NOMO-1 treated with DMSO at 0.1 percent for 48 hours (cell line): ENCODE data around the gene GGA1.
"Not testable (repeated sequence)": the region's sequence is repeated elsewhere in the genome, so short reads cannot be mapped to it uniquely, and the experiment has no call there.

ENCODE experiments used
- DNase-seq: peaks from one replicate; lab custom pipeline; 2025; ENCODE audit not compliant: unreplicated experiment; lab: John Stamatoyannopoulos, UW

The GGA1 gene

DNA sequence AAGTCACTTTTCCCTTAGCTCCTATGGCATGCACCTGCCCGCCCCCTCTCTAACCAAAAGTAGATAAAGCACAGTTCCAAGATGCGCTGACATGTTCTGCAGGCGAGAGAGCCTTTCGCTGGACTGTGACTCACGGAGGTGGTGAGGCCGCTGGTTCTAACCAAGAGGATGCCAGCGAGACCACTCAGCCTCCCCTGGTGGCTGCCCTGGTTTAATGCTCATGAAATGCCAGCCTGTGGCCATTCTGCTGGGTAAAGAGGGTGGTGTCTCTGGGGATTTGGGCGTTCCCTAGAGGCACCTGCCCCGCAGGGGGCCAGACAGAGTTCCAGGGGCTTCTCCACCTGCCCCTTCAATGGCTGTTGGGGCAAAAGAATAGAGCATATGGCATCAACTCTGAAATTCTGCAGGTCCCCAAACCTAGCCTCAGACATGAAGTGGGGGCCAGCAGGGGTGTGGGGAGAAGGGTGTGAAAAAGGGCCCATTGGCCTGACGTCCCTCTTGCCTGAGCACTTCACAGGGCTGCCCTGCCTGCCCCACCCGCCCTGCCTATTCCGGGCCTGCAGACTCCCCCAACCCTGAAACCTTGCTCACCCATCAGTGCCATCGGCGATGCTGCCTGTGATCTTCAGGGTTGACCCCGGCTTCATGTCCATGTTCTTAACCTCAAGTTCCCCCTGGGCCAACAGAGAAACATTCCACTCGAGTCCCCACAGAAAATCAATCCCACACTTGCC is 37.2 kb upstream of the GGA1 start:
- DNase-seq, result no peak

DNA sequence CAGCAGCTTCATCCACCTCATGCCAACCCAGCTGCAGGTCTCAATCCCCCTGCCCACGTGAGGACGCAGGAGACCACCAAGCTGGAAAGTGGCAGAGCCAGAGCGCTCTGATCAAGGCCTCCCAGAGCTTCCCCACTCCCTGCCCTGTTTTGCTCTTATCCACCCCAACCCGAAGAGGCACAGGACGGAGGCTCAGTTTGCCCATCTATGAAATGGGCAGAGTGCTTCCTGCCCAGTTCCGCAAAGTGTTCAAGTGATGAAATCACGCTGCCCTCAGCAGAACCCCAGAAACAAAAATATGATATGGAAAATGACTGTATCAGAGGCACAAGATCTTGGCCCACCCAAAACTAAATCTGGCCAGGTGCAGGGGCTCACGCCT is 36.7 kb upstream of the GGA1 start:
- no peak for DNase-seq

DNA sequence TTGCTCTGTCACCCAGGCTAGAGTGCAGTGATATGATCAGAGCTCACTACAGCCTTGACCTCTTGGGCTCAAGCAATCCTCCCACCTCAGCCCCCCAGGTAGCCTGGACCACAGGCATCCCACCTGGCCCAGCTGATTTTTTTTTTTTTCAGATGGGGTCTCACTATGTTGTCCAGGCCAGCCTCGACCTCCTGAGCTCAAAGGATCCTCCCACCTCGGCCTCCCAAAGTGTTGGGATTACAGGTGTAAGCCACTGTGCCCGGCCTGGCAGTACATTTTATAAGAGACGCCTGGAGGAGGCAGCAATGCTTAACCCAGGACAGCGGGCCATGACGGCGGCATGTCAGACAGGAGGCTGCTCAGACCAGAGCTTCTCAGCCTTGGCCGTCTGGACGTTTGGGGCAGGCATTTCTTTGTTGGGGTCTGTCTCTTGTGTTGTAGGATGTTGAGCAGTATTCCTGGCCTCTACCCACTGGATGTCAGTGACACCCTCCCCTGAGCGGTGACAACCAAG is 33.1 kb upstream of the GGA1 start:
- no peak for DNase-seq

DNA sequence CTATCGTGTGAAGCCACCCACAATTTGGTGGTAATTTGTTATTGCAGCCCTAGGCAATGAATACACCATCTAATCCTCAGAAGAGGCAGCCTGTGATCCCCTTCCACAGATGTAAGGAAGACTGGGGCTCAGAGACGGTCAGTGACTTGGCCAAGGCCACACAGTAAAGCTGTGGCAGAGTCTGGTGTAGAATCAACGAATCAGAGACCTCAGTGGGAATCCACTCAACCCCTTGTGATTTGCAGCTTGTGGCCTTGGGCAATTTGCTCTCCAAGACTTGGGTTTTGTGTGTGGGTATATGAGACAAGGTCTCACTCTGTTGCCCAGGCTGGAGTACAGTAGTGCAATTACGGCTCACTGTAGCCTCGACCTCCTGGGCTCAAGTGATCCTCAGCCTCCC is 30.6 kb upstream of the GGA1 start:
- DNase-seq, result no peak

DNA sequence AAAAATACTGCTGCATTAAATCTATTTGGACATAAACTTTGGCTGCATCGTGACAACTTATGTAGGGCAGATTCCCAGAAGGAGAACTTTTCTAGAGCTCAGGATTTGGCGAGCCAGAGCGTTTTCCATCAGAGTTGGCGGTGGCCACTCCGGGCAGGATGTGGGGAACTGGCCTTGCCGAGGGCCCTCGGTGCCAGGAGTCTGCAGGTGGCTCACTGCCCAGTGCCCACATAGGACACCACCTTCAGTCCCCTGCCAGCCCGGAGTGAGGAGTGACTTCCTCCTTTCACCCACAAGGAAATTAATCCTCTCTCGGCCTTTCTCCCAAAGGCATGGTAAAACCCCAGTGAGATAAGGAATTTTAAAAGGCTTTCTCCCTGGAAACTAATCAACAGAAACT is 27.1 kb upstream of the GGA1 start:
- DNase-seq, result no peak

DNA sequence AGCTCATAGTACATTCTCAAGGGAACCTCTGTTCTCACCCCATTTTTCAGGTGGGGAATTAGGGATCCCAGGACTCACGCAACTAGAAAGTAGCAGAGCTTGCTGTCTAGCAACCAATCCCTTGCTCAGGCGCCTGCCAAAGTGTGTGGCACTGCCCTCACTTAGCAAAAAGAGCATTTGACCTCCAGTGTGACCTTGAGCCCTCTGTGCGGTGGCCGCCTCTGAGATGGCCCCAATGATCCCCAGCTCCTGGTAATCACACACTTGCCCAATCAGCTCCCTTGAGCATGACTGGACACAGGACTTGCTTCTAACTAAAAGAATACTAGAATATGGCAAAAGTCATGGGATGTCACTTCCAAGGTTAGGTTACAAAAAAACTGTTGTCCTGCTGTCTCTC is 26.1 kb upstream of the GGA1 start:
- DNase-seq, result no peak

DNA sequence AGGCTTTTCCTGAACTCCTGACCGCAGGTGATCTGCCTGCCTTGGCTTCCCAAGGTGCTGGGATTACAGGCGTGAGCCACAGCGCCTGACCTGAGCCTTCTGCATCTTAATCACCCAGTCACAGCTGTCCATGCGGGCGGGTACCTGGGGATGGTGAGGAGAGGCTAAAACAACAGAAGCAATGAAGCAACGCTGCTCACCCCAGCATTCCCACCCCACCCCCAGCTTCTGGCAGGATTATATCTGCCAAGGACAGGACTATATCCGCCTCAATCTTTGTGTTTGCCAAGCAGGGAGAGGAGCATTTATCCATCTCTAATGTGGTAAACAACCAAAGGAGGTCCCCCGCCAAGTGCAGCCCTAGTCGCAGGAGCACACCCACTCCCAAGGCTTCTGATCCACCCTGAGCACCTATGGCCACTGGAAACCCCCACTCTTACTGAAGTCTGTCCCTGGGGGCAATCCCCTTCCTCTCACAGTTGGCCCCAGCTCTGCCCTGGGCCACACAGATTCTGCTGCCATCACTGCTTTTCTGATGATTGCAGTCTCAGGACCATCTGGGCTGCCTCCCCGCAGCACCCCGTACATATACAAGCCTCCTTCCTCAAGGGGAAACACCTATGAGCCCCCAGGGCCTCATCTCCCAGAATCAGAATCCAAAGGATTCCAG is 20.0 kb upstream of the GGA1 start:
- no peak for DNase-seq

DNA sequence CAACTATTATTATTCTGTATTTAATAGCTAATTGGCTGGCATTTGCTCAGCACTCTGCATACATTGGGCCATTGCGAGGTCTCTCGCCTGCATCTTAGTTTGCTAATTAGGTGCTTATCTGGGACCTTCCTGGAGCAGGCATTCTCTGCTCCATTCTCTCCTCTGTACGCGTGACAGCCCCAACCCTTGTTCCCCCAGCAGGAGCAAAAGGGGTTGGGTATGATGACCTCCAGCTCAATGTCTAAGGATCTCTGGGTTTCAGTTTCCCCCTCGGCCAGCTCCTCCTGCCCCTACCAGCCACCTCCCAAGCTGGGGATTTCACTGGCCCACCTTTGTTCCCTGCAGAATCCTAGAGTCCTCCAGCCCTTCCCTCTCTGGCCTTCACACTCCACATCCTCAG is 19.0 kb upstream of the GGA1 start:
- no peak for DNase-seq

DNA sequence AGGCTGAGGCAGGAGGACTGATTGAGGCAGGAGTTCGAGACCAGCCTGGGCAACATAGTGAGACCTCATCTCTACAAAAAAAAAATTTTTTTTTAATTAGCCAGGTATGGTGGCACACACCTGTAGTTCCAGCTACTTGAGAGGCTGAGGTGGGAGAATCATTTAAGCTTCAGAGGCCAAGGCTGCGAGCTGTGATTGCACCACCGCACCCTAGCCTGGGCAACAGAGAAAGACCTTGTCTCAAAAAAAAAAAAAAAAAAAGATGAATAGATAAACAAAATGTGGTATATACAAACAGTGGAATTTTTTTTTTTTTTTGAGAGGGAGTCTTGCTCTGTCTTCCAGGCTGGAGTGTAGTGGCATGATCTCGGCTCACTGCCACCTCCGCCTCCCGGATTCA is 17.6 kb upstream of the GGA1 start:
- DNase-seq, result not testable (repeated sequence)

DNA sequence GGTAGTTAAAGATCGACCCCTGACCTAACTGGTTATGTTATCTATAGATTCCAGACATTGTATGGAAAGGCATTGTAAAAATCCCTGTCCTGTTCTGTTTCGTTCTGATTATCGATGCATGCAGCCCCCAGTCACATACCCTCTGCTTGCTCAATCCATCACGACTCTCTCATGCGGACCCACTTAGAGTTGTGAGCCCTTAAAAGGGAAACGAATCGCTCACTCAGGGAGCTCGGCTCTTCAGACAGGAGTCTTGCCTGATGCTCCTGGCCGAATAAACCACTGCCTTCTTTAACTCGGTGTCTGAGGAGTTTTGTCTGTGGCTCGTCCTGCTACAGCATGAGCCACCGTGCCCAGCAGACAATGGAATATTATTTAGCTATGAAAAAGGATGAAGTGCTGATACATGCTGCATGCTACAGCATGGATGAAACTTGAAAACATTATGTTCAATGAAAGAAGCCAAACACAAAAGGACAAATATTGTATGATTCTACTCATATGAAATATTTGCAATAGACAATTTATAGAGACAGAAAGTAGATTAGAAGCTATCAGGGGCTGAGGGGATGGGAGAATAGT is 16.7 kb upstream of the GGA1 start:
- no peak for DNase-seq

DNA sequence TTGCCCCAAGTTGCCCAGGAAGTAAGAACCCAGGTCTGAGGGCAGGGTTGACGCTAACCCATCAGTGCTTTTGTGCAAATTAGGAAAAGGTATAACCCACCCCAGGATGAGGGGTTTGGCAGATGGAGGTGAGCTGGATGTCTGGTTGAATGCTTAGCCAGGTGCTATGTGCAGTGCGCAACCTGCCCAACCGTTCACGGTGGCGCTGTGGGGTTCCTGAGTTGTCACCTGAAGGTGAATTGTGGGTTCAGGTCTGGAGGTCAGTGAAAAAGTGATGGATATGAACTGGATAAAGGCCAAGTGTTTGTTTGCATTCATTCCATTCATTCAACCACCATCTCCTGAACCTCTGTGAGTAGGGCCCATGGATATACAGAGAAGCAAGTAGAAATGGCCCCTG is 14.4 kb upstream of the GGA1 start:
- DNase-seq, result no peak

DNA sequence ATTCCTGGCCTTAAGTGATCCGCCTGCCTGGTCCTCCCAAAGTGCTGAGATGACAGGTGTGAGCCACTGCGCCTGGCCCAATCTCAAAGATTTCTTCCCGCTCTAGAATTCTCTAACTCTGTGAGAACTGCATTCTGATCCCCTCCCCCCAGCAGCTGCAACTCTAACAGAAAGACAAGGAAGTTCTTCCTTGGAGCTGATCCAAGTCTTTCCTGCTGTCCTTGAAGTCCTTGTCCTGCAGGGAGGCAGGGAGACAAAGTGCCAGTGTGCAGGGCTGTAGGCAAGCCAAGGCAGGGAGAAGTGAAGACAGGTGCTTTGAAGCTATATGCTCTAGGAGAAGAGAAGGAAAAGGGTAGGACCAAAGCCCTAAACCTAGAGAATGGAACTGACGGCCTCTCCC is 9.5 kb upstream of the GGA1 start:
- no peak for DNase-seq

DNA sequence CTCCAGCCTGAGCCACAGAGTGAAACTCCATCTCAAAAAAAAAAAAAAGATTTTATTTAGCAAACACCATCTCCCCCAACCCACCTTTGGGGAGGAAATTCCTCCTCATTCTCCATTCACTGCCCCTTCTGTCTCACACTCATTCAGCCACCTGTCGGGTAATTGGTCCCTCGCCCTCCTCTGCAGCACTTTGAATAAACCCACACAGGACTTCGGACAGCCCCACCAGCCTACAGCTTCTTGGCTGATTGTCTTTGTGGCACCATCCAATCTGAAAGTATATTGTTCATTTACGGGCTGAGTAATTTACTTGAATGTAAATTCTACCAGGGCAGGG is 7.5 kb upstream of the GGA1 start:
- DNase-seq, result no peak

DNA sequence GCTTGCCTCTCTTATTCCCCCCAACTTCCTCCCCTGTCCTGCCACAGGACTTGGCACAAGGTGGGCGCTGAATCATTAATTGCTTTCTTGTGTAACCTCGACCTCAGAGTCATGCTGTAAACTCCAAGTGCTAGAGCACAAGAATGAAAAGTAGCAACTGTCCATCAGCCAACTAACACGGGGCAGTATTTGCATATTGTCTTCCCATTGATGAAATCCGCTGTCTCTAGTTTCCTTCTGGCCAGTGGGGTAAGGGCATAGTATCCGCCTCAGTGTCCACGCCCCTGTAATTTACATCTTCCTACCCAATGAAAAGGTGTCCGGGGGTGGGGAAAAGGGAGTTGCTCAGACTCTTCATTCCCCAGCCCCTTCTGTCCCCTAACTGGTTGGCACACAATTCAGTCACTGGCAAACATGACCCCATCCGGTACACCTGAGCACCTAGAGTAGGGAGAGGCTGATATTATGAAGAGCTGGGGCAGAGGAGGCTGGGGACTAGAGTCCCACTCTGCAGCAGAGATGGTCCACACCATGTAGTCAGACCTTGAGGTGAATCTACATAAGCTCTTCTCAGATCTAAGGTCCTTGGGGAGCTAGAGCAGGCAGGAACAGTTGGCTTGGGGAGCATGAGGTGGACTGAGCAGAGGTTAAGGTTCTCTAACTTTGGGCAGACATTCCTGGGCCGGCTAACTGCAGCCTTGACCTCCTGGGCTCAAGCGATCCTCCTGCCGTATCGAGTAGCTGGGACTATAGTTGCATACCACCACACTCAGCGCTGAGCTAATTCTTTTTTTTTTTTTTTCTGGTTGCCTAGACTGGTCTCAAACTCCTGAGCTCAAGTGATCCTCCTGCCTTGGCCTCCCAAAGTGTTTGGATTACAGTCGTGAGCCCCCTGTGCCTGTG is 6.8 kb upstream of the GGA1 start:
- peak; percentile 99 for DNase-seq

DNA sequence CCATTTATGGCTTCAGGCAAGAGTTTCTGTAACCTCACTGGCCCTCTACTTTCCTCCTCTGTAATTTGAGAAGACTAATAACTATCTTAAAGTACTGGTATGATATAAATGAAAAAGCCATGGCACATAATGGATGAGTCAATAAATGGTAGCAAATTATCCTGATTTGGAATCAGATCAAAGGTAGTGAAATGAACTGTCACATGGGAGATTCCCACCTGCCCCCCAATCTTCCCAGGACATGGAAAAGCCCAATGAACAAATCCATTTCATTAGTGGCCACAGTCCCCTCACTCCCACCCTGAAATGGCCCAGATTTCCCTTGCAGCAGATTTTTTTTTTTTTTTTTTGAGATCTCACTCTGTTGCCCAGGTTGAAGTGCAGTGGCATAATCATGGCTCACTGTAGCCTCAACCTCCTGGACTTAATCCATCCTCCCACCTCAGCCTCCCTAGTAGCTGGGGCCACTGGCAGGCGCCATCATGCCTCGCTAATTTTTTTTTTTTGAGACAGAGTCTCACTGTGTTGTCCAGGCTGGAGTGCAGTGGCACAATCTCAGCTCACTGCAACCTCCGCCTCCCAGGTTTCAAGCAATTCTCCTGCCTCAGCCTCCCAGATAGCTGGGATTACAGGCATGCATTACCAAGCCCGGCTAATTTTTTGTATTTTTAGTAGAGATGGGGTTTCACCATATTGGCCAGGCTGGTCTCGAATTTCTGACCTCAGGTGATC is 5.9 kb upstream of the GGA1 start:
- DNase-seq, result not testable (repeated sequence)

DNA sequence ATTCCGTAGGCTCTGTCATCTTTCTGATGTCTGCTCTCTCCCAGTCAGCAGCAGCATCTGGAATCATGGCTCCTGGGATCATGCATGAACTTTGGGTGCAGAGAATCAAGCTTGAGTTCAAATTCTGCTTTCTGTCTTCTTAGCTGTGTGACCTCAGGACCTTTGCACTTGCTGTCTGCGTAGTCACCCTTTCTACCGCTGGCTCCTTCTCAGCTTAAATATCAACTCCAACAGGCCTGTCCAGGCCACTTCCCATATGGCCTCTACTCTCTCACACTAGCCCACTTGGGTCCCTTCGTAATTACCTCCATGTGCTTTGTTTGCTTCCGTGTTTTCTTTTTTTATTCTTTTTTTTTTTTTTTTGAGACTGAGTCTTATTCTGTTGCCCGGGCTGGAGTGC is 4.6 kb upstream of the GGA1 start:
- DNase-seq, result no peak

DNA sequence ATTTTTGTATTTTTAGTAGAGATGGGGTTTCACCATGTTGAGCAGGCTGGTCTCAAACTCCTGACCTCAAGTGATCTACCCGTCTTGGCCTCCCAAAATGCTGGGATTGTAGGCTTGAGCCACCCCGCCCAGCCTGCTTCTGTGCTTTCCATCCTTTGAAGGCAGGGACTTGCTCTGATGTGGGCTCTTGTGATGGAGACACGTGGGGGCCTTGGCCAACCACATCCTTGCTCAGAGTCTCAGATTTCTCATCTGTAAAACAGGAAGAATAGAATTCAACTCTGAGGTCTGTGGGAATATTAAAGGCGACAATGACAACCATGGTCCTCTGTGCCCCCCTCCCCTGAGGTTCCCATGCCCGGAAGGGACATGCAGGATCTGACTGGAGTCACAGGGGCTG is 3.8 kb upstream of the GGA1 start:
- DNase-seq, result no peak

DNA sequence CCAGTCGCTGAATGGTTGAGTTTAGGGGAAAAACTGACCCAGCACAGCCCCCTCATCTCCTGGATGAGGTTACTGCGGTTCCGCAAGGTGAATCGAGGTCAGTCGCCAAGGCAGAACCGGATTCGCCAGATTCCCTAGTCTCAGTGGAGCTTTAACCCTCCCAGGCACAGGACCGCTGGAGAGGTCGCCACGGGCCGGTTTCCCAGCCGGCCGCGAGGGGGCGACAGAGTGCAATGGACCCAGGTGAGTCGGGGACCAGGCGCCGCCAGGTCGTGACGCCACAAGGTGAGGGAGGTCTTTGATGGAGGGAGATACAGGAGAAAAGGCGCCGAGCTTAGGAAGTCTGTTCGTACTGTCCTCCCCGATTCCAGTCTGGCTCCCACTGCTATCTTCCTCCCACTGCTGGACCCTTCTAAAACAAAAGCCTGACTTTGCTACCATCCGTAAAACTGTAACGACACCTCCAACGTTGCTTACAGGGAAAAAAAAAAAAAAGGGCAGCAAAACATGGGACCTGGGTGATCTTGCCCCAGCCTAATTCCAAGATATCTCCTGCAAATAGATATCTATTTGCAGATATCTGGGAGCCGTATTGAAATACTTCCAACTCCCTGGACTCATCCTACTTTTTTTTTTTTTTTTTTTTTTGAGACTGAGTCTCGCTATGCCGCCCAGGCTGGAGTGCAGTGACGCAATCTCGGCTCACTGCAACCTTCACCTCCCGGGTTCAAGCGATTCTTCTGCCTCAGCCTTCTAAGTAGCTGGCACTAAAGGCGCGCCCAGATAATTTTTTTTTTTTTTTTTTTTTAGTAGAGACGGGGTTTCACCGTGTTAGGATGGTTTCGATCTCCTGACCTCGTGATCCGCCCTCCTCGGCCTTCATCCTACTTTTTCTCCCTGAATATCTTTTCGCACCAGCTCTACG is 1.4 kb upstream of the GGA1 start:
- DNase-seq, result peak; percentile 41

DNA sequence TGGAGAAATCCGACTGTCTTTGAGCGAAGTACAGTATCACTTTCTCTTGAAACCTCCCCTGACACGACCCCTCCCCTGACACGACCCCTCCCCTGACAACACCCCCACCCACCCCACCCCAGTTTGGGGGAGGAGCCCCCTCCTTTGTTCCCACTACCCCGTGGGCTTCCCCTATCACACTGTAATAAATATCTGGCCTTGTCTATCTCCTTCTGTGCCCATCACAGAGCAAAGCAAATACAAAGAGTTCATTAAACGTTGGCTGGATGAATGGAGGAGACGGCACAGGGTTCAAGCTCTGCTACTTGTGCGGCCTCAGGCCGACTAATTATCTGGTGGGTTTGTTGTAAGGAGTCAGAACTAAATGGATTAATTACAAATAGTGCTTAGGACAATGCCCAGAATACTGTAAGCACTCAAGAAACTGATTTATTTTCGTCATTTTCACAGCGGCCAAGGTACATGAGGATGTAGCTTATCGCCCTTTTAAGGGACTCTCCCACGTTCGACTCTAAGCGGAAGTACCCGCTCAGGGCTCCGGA is 628 bp upstream of the GGA1 start:
- peak; percentile 38 for DNase-seq
